K562 (cell line): ENCODE data around the gene ILK. TPM values are rescaled to one million over a fixed set of nuclear protein-coding genes. Genes with fewer than 3 reads are reported as not detected.

ENCODE experiments used
- DDX20 ChIP-seq: fragments of 450-650 bp; IDR thresholded peaks from 2 replicates; pipeline ENCODE4 v1.6.1; 2016; ENCODE audit warnings: missing genetic modification characterization, low read depth, mild to moderate bottlenecking, missing compliant biosample characterization, moderate library complexity
- E2F3 ChIP-seq: fragments of 250-450 bp; sonication (Bioruptor Pico); IDR thresholded peaks from 2 replicates; pipeline ENCODE4 v1.4.0; 2020; ENCODE audit warnings: mild to moderate bottlenecking
- GATAD2A ChIP-seq: fragments of 450-650 bp; IDR thresholded peaks from 2 replicates; pipeline ENCODE4 v1.6.1; 2017
- KDM4B ChIP-seq, 2 experiments: fragments of 450-650 bp in 1 of 2; sonication (generic) in 1 of 2; IDR thresholded peaks; 2 replicates each; pipeline ENCODE4 v1.6.1; 2016 to 2017; ENCODE audit warnings: borderline replicate concordance in 2 of 2, antibody characterized with exemption in 1 of 2, low read depth in 1 of 2, mild to moderate bottlenecking in 1 of 2
- NFYB ChIP-seq: IDR thresholded peaks from 2 replicates; pipeline ENCODE4 v1.6.1; 2011; ENCODE audit warnings: mild to moderate bottlenecking, moderate library complexity; ENCODE audit not compliant: insufficient read length; ENCODE audit errors: extremely low read depth
- SLC30A9 ChIP-seq: fragments of 250-450 bp; sonication (Bioruptor Pico); IDR thresholded peaks from 2 replicates; pipeline ENCODE4 v1.8.0; 2022; ENCODE audit warnings: mild to moderate bottlenecking, moderate library complexity
- TEAD2 ChIP-seq: fragments of 450-650 bp; IDR thresholded peaks from 2 replicates; pipeline ENCODE4 v1.6.1; 2016; ENCODE audit warnings: missing genetic modification characterization, control low read depth, missing compliant biosample characterization
- TFAM ChIP-seq: fragments of 250-450 bp; sonication (Bioruptor Pico); conservative IDR thresholded peaks from 2 replicates; pipeline ENCODE4 v1.5.0; 2021; ENCODE audit warnings: mild to moderate bottlenecking, moderate library complexity
- ZEB2 ChIP-seq: fragments of 450-650 bp; IDR thresholded peaks from 2 replicates; pipeline ENCODE4 v1.6.1; 2016
- ZNF583 ChIP-seq: fragments of 250-450 bp; sonication (Bioruptor Pico); IDR thresholded peaks from 2 replicates; pipeline ENCODE4 v1.4.0; 2020
- ZNF589 ChIP-seq: fragments of 200-800 bp; sonication (Bioruptor generic); IDR thresholded peaks from 2 replicates; pipeline ENCODE4 v1.6.1; 2016; ENCODE audit warnings: low read depth, missing genetic modification characterization, missing compliant biosample characterization
- ZNF644 ChIP-seq: fragments of 200-800 bp; sonication (Bioruptor generic); IDR thresholded peaks from 2 replicates; pipeline ENCODE4 v1.6.1; 2016; ENCODE audit warnings: low read depth, missing genetic modification characterization, missing compliant biosample characterization
- polyA plus RNA-seq, 8 experiments: library from polyadenylated mRNA; depleted of rRNA in 4 of 8; stranded (reverse) in 5 of 8; unstranded in 3 of 8; fragments of >200 nt; fragmentation: Nextera tagmentation in 2 of 8; fragmentation: Illumina TruSeq in 1 of 8; extraction: Ambion mirVana in 2 of 8; extraction: Trizol in 1 of 8; gene quantifications; 2 replicates each; pipeline versions ENCODE4 v1.2.1 to v1.2.3, GENCODE V29; 2011 to 2014; ENCODE audit warnings: inconsistent platforms in 1 of 8, missing spikeins in 1 of 8
- total RNA-seq, 7 experiments: library from RNA; depleted of rRNA in 6 of 7; stranded (reverse); fragments of >200 nt in 6 of 7; fragmentation: Illumina TruSeq in 2 of 7; extraction: Trizol in 2 of 7; gene quantifications; 2 replicates each; pipeline versions ENCODE4 v1.2.1 to v1.2.3, GENCODE V29; 2011 to 2021; ENCODE audit warnings: low replicate concordance in 1 of 7
- TF ChIP-seq, protein P1 (sequence below): IDR thresholded peaks from 3 replicates; pipeline ENCODE4 v1.6.1; 2011; ENCODE audit warnings: borderline replicate concordance, mild to moderate bottlenecking; ENCODE audit not compliant: insufficient read length, insufficient read depth
- TF ChIP-seq, protein P2 (sequence below): sonication (generic); formaldehyde crosslinking; IDR thresholded peaks from 2 replicates; pipeline ENCODE4 v1.9.0; 2022; ENCODE audit warnings: mild to moderate bottlenecking, missing genetic modification reagents
- TF ChIP-seq, protein P3 (sequence below): fragments of 450-650 bp; IDR thresholded peaks from 2 replicates; pipeline ENCODE4 v1.6.1; 2016; ENCODE audit warnings: mild to moderate bottlenecking, moderate library complexity

Gene ILK
- total and polyA plus RNA-seq, 9 of the 15 experiments (the other 6 are each of a cell fraction or from before 2014, with no cell fraction given) = 43.3 to 95.9 (median 58.9) TPM

DNA sequence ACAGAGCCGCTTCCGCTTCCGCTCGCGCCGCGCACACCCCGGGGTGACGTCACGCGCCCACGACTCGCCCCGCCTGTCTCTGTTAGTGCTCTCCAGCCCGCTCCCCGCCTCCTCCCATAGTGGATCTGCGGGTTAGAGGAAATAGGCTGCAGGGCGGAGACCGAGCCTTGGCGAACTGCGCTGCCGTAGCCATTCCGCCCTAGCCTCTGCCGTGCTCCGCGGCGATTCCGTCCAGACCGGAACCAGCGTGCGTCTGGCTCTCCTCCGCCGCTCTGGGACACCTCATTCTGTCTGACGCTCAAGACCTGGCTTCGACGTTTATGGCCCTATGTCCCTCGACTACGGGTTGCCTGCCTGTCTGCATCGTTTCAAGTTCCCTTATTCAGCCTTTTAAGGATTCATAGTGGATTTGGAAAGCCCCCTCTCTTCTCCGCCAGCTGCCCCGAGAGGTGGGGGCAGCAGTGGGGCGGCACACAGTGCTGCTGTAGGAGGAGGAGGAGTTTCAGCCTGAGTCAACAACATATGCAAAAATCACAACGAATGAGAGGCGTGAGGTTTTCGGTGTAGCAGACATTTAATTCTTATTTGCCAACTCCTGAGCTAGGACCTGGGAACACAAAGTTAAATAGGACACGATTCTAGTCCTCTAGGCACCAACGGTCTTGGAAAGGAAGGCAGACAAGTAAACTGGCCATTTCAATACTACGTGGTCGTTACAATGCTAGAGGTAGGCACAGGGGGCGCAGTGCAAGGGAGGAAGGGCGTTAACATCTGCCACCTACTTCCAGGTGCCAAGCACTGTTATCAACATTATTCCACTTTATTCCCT is 8.9 kb downstream of the ILK start, which contains the start of gene TAF10 (continued):
- no peak for TF ChIP-seq NFYB
- TF ChIP-seq ZNF583 (CRISPR knock-in tag) = no peak
- no peak for TF ChIP-seq ZEB2
- TF ChIP-seq, protein P1, sequence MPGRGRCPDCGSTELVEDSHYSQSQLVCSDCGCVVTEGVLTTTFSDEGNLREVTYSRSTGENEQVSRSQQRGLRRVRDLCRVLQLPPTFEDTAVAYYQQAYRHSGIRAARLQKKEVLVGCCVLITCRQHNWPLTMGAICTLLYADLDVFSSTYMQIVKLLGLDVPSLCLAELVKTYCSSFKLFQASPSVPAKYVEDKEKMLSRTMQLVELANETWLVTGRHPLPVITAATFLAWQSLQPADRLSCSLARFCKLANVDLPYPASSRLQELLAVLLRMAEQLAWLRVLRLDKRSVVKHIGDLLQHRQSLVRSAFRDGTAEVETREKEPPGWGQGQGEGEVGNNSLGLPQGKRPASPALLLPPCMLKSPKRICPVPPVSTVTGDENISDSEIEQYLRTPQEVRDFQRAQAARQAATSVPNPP = no peak
- no peak for TF ChIP-seq DDX20 (tag)
- no peak for TF ChIP-seq TEAD2 (tag)
- no peak for TF ChIP-seq ZNF589
- TF ChIP-seq E2F3 (CRISPR knock-in tag) = no peak
- TF ChIP-seq, protein P2, sequence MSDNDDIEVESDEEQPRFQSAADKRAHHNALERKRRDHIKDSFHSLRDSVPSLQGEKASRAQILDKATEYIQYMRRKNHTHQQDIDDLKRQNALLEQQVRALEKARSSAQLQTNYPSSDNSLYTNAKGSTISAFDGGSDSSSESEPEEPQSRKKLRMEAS (CRISPR knock-in tag) = peak; percentile 83
- no peak for TF ChIP-seq TFAM (CRISPR knock-in tag)
- TF ChIP-seq, protein P3, sequence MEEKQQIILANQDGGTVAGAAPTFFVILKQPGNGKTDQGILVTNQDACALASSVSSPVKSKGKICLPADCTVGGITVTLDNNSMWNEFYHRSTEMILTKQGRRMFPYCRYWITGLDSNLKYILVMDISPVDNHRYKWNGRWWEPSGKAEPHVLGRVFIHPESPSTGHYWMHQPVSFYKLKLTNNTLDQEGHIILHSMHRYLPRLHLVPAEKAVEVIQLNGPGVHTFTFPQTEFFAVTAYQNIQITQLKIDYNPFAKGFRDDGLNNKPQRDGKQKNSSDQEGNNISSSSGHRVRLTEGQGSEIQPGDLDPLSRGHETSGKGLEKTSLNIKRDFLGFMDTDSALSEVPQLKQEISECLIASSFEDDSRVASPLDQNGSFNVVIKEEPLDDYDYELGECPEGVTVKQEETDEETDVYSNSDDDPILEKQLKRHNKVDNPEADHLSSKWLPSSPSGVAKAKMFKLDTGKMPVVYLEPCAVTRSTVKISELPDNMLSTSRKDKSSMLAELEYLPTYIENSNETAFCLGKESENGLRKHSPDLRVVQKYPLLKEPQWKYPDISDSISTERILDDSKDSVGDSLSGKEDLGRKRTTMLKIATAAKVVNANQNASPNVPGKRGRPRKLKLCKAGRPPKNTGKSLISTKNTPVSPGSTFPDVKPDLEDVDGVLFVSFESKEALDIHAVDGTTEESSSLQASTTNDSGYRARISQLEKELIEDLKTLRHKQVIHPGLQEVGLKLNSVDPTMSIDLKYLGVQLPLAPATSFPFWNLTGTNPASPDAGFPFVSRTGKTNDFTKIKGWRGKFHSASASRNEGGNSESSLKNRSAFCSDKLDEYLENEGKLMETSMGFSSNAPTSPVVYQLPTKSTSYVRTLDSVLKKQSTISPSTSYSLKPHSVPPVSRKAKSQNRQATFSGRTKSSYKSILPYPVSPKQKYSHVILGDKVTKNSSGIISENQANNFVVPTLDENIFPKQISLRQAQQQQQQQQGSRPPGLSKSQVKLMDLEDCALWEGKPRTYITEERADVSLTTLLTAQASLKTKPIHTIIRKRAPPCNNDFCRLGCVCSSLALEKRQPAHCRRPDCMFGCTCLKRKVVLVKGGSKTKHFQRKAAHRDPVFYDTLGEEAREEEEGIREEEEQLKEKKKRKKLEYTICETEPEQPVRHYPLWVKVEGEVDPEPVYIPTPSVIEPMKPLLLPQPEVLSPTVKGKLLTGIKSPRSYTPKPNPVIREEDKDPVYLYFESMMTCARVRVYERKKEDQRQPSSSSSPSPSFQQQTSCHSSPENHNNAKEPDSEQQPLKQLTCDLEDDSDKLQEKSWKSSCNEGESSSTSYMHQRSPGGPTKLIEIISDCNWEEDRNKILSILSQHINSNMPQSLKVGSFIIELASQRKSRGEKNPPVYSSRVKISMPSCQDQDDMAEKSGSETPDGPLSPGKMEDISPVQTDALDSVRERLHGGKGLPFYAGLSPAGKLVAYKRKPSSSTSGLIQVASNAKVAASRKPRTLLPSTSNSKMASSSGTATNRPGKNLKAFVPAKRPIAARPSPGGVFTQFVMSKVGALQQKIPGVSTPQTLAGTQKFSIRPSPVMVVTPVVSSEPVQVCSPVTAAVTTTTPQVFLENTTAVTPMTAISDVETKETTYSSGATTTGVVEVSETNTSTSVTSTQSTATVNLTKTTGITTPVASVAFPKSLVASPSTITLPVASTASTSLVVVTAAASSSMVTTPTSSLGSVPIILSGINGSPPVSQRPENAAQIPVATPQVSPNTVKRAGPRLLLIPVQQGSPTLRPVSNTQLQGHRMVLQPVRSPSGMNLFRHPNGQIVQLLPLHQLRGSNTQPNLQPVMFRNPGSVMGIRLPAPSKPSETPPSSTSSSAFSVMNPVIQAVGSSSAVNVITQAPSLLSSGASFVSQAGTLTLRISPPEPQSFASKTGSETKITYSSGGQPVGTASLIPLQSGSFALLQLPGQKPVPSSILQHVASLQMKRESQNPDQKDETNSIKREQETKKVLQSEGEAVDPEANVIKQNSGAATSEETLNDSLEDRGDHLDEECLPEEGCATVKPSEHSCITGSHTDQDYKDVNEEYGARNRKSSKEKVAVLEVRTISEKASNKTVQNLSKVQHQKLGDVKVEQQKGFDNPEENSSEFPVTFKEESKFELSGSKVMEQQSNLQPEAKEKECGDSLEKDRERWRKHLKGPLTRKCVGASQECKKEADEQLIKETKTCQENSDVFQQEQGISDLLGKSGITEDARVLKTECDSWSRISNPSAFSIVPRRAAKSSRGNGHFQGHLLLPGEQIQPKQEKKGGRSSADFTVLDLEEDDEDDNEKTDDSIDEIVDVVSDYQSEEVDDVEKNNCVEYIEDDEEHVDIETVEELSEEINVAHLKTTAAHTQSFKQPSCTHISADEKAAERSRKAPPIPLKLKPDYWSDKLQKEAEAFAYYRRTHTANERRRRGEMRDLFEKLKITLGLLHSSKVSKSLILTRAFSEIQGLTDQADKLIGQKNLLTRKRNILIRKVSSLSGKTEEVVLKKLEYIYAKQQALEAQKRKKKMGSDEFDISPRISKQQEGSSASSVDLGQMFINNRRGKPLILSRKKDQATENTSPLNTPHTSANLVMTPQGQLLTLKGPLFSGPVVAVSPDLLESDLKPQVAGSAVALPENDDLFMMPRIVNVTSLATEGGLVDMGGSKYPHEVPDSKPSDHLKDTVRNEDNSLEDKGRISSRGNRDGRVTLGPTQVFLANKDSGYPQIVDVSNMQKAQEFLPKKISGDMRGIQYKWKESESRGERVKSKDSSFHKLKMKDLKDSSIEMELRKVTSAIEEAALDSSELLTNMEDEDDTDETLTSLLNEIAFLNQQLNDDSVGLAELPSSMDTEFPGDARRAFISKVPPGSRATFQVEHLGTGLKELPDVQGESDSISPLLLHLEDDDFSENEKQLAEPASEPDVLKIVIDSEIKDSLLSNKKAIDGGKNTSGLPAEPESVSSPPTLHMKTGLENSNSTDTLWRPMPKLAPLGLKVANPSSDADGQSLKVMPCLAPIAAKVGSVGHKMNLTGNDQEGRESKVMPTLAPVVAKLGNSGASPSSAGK = peak; percentile 88
- no peak for TF ChIP-seq SLC30A9
- peak in 1 of 2 experiments; percentile 95; a peak in 2 of 4 replicates for TF ChIP-seq KDM4B (IDR thresholded peaks at IDR 0.05; ENCODE audit: borderline replicate concordance in 2 of 2, low read depth in 1 of 2)
- TF ChIP-seq GATAD2A = no peak
- no peak; the same call in 1 of the 2 replicates for TF ChIP-seq ZNF644 (tag)
